Measurements from ENCODE around the gene CD2AP.

GRCh38 chr6:47595785-47596184 lies 118.2 kb downstream of the CD2AP start:
- TF ChIP-seq, protein P1, sequence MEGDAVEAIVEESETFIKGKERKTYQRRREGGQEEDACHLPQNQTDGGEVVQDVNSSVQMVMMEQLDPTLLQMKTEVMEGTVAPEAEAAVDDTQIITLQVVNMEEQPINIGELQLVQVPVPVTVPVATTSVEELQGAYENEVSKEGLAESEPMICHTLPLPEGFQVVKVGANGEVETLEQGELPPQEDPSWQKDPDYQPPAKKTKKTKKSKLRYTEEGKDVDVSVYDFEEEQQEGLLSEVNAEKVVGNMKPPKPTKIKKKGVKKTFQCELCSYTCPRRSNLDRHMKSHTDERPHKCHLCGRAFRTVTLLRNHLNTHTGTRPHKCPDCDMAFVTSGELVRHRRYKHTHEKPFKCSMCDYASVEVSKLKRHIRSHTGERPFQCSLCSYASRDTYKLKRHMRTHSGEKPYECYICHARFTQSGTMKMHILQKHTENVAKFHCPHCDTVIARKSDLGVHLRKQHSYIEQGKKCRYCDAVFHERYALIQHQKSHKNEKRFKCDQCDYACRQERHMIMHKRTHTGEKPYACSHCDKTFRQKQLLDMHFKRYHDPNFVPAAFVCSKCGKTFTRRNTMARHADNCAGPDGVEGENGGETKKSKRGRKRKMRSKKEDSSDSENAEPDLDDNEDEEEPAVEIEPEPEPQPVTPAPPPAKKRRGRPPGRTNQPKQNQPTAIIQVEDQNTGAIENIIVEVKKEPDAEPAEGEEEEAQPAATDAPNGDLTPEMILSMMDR (IDR thresholded peaks at IDR 0.05; ENCODE audit: insufficient read depth, low read depth, low read length), result no peak
- TF ChIP-seq EZH2 (IDR thresholded peaks at IDR 0.05; ENCODE audit: insufficient read depth, low read length), result no peak
